AG04450 (cell line): ENCODE measurements around the gene ATP5PD. TPM values are rescaled to one million over a fixed set of nuclear protein-coding genes. Genes with fewer than 3 reads are reported as not detected.
"Not testable (repeated sequence)": the region's sequence is repeated elsewhere in the genome, so short reads cannot be mapped to it uniquely, and the experiment has no call there.

Experiments
- CTCF ChIA-PET: fragments of 300-600, 350-600 bp; formaldehyde crosslinking; extraction: SDS; loops from one replicate; lab custom pipeline; 2022; ENCODE audit warnings: antibody characterized with exemption, inconsistent platforms; lab: Charles Lee
- POLR2A ChIA-PET: fragments of 350-600 bp; formaldehyde crosslinking; extraction: SDS; loops from one replicate; lab custom pipeline; 2021; ENCODE audit warnings: antibody characterized with exemption, inconsistent platforms; lab: Yijun Ruan, JAX
- DNase-seq: peaks from one replicate; pipeline ENCODE4 v3.0.0-alpha.2; 2011; ENCODE audit warnings: low read depth, low spot score
- H3K27ac ChIP-seq: one replicate; pipeline ENCODE4 v1.5.1; 2012; ENCODE audit warnings: low read depth, low read length, control low read depth
- H3K27me3 ChIP-seq: one replicate; pipeline ENCODE4 v1.6.0; 2012; ENCODE audit warnings: low read length; ENCODE audit not compliant: control insufficient read depth, insufficient read depth
- H3K4me3 ChIP-seq: 2 replicates; pipeline ENCODE4 v1.5.1; 2011; ENCODE audit warnings: mild to moderate bottlenecking, low read depth, low read length, control low read depth
- H3K9me3 ChIP-seq: 2 replicates; pipeline ENCODE4 v1.5.1; 2012; ENCODE audit warnings: low read length; ENCODE audit not compliant: control insufficient read depth, insufficient read depth
- polyA plus RNA-seq: library from polyadenylated mRNA; depleted of rRNA; stranded (reverse); fragments of >200 nt; gene quantifications from 2 replicates; pipeline ENCODE4 v1.2.3, GENCODE V29; 2011
- TF ChIP-seq, protein P1 (sequence below): IDR thresholded peaks from 2 replicates; pipeline ENCODE4 v1.5.1; 2011; ENCODE audit warnings: low read depth, low read length, control low read depth, inconsistent platforms

The ATP5PD gene
- polyA plus RNA-seq, 1 experiment = 281 TPM

- POLR2A ChIA-PET = no interaction called here
- Histone ChIP-seq H3K27me3 (no peaks in the 10 kb centered on the region), H3K9me3 (no peaks in the 10 kb centered on the region; the same call in 1 of the 2 replicates), H3K27ac (no peak overlapping the region), H3K4me3 (no peak overlapping the region)
- CTCF ChIA-PET = no interaction called here
- TF ChIP-seq, protein P1, sequence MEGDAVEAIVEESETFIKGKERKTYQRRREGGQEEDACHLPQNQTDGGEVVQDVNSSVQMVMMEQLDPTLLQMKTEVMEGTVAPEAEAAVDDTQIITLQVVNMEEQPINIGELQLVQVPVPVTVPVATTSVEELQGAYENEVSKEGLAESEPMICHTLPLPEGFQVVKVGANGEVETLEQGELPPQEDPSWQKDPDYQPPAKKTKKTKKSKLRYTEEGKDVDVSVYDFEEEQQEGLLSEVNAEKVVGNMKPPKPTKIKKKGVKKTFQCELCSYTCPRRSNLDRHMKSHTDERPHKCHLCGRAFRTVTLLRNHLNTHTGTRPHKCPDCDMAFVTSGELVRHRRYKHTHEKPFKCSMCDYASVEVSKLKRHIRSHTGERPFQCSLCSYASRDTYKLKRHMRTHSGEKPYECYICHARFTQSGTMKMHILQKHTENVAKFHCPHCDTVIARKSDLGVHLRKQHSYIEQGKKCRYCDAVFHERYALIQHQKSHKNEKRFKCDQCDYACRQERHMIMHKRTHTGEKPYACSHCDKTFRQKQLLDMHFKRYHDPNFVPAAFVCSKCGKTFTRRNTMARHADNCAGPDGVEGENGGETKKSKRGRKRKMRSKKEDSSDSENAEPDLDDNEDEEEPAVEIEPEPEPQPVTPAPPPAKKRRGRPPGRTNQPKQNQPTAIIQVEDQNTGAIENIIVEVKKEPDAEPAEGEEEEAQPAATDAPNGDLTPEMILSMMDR = no peak
- no peak for DNase-seq
Measured at GRCh38 chr17:75044716-75045115, 2.1 kb downstream of the ATP5PD start.

- DNase-seq, H3K4me3 ChIP-seq, H3K27me3 ChIP-seq, H3K9me3 ChIP-seq, H3K27ac ChIP-seq, CTCF ChIA-PET, POLR2A ChIA-PET: not testable (repeated sequence)
Measured at GRCh38 chr17:75043789-75044188, 3.0 kb downstream of the ATP5PD start.

DNA sequence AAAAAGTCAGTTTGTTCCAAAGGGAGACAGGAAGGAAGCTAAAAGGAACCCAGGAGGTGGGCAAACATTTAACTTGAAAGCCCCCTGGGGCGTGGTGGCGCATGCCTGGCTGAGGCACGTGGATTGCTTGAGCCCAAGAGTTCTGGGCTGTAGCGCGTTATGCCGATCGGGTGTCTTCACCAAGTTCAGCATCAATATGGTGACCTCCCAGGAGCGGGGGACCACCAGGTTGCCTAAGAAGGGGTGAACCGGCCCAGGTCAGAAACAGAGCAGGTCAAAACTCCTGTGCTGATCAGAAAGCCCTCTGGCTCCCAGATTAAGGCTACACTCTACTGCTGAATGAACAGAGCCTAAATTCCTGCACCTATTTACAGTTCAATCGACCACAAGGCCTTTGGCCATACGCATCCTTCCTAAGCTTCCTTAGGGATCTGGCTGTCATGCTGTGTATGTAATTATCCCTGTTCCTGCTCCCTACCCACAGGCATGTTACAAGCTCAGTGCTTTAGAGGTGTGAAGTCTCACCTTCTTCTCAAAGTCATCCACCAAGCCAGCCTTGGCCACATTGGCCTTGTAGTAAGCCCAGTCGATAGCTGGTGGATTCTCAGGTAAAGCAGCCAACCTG lies 5.0 kb downstream of the ATP5PD start:
- no peak overlapping the region for H3K4me3 ChIP-seq
- H3K9me3 ChIP-seq = no peaks in the 10 kb centered on the region; the same call in 1 of the 2 replicates
- no peak overlapping the region for H3K27ac ChIP-seq
- CTCF ChIA-PET = interaction anchor here (0.9 to 1.9 kb wide), 2 partner anchors 18 to 72 kb away, joined by 3 to 6 read pairs; no protein-coding TSS in a partner anchor
- TF ChIP-seq, protein P1 = no peak
- no peak for DNase-seq
- POLR2A ChIA-PET = interaction anchor here (0.7 kb wide), 1 partner anchor 248 kb away, joined by 3 read pairs; no protein-coding TSS in a partner anchor
- H3K27me3 ChIP-seq = no peaks in the 10 kb centered on the region

DNA sequence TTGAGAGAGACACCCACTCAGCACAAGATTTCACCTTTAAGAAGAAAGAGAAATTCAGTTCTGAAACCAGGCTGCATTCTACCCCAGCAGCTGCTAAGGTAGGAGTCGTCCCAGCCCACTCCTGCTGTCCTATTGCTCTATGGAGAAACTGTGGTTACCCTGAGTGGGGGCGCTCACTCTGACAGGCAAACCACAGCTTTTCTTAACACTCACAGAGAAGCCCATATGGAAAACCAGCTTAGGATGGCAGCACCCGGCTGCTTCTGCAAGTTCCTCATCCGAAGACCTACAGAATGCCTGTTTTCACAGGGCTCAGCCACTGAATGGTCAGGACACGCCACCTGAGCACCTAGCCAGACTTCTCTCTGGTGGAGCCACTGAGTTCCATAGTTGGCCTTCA lies 7.5 kb downstream of the ATP5PD start:
- TF ChIP-seq, protein P1 = no peak
- no peak for DNase-seq
- Histone ChIP-seq H3K9me3 (peaks cover 7% of the 10 kb centered on the region; the same call in 1 of the 2 replicates), H3K27me3 (no peaks in the 10 kb centered on the region), H3K4me3 (no peak overlapping the region), H3K27ac (no peak overlapping the region)
- POLR2A ChIA-PET = no interaction called here
- CTCF ChIA-PET = no interaction called here

DNA sequence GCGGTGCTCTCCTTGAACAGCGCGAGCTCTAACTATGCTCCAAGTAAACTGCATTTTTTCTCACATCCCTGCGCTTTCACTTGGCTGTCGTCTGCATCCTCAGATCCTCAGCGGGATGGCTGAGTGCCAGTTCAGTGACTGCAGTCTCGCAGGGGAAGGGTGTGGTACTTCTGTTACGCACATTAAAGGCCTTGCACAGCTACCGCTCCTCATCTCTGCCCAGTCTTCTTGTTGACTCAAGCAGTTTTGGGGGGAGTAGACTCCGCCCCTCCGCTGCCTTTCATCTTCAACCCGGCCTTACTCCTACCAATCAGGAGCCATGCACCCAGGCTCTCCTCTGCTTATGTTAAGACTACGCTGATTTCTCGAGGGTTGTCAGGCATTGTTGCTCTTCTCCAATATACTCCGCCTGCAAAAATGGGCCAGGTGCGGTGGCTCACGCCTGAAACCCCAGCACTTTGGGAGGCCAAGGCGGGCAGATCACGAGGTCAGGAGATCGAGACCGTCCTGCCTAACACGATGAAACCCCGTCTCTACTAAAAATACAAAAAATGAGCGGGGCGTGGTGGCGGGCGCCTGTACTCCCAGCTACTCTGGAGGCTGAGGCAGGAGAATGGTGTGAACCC lies 10.0 kb downstream of the ATP5PD start:
- no peak overlapping the region for H3K4me3 ChIP-seq

More for the DNA sequence above, 10.0 kb downstream of the ATP5PD start:
- Histone ChIP-seq H3K9me3 (peaks cover 7% of the 10 kb centered on the region; the same call in 1 of the 2 replicates), H3K27ac (no peak overlapping the region), H3K27me3 (no peaks in the 10 kb centered on the region)
- CTCF ChIA-PET = interaction anchor here (0.9 to 2.4 kb wide), 3 partner anchors 75 to 77 kb away, joined by 4 to 7 read pairs (median 6); no protein-coding TSS in a partner anchor
- TF ChIP-seq, protein P1 = no peak
- POLR2A ChIA-PET = interaction anchor here (0.8 kb wide), 1 partner anchor 23 kb away, joined by 3 read pairs; no protein-coding TSS in a partner anchor
- no peak for DNase-seq
